NCI-H2227 (cell line): ENCODE measurements around the gene CSTA.
A peak's percentile ranks its signal among the peaks of the same experiment; 100 is the strongest.

ENCODE experiments used
- DNase-seq: peaks from one replicate; lab custom pipeline; 2025; ENCODE audit not compliant: unreplicated experiment; lab: John Stamatoyannopoulos, UW

CSTA gene

GRCh38 chr3:122324871-122325323 is at the start of gene CSTA:
TSS of gene CSTA (plus strand) at chr3:122325248. CDS start at chr3:122325293, 45 bp downstream.
- DNase-seq: no peak

DNA sequence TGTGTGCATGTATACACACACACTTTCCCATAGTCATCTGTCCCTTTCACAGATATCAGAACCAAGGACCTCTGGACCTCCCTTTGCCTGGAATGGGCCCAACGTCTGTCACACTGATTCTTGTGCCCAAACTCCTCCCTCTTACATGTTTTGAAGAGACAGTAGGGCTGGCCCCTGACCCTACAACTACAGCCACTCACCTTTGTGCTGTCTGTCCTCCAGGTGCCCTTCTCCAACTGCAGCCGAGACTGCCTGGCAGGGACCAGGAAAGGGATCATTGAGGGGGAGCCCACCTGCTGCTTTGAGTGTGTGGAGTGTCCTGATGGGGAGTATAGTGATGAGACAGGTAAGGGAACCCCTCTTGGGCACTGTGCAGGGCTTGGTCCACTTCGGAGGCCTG is 43.2 kb upstream of the CSTA start:
- no peak for DNase-seq

DNA sequence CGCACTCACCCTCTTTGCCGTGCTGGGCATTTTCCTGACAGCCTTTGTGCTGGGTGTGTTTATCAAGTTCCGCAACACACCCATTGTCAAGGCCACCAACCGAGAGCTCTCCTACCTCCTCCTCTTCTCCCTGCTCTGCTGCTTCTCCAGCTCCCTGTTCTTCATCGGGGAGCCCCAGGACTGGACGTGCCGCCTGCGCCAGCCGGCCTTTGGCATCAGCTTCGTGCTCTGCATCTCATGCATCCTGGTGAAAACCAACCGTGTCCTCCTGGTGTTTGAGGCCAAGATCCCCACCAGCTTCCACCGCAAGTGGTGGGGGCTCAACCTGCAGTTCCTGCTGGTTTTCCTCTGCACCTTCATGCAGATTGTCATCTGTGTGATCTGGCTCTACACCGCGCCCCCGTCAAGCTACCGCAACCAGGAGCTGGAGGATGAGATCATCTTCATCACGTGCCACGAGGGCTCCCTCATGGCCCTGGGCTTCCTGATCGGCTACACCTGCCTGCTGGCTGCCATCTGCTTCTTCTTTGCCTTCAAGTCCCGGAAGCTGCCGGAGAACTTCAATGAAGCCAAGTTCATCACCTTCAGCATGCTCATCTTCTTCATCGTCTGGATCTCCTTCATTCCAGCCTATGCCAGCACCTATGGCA is 41.1 kb upstream of the CSTA start:
- DNase-seq: no peak

- DNase-seq: no peak
Observed at GRCh38 chr3:122284486-122284885, 40.6 kb upstream of the CSTA start.

- no peak for DNase-seq
Observed at GRCh38 chr3:122294359-122294758, 30.7 kb upstream of the CSTA start.

DNA sequence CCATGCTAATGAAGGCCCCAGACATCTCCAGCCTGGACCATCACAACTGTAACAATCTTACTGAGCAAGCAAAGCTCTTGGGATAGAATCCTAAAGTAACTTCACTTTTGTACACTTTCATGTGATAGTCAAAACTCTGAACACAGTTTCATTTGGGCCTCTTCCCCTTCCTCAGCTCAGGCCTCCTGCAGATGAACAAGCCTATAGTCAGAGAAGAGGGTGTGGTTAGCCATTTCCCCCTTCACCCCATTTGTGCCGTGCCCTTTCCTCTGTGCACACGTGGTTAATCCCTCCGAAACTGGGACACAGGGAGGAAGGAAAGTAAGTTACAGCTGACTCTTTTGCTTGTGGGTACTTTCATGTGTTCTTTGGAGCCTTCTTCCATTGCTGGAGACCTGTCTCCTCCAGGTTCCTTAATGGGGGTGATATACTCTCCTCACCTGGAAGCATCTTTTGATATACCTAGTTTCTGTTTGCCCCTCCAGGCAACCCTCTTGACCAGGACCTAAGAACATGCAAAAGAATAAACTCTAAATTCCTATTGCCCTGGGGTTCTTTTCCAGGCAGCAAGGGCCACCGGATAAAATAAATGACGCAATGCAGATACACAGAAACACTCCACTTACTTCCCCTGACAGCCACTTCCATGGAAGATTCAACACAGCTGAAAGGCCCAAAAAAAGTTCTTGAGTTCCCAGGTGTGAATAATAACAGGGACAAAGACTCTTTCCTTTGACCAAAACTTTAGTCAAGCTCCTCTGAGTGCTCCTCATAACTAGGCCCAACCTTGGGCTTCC is 29.6 kb upstream of the CSTA start:
- DNase-seq: no peak

- no peak for DNase-seq
Observed at GRCh38 chr3:122298239-122298638, 26.8 kb upstream of the CSTA start.

- DNase-seq: no peak
Observed at GRCh38 chr3:122299215-122299614, 25.8 kb upstream of the CSTA start.

DNA sequence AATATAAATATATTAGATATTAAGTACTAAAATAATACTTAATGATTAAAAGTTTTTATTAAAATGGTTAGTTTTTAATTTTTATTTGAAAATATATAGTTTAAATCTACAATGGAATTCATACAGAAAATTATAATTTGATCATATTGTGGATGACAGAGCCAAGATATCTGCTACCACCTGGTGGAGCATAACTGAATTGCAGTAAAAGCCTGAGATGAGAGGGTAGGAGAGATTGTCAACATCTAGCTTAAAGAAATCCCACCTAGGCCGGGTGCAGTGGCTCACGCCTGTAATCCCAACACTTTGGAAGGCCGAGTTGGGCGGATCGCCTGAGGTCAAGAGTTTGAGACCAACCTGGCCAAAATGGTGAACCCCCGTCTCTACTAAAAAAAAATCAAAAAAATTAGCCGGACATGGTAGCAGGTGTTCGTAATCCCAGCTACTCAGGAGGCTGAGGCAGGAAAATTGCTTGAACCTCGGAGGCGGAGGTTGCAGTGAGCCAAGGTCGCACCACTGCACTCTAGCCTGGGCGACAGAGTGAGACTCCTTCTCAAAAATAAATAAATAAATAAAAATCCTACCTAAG is 25.1 kb upstream of the CSTA start:
- DNase-seq: peak; percentile 3

- no peak for DNase-seq
Observed at GRCh38 chr3:122301063-122301462, 24.0 kb upstream of the CSTA start.

DNA sequence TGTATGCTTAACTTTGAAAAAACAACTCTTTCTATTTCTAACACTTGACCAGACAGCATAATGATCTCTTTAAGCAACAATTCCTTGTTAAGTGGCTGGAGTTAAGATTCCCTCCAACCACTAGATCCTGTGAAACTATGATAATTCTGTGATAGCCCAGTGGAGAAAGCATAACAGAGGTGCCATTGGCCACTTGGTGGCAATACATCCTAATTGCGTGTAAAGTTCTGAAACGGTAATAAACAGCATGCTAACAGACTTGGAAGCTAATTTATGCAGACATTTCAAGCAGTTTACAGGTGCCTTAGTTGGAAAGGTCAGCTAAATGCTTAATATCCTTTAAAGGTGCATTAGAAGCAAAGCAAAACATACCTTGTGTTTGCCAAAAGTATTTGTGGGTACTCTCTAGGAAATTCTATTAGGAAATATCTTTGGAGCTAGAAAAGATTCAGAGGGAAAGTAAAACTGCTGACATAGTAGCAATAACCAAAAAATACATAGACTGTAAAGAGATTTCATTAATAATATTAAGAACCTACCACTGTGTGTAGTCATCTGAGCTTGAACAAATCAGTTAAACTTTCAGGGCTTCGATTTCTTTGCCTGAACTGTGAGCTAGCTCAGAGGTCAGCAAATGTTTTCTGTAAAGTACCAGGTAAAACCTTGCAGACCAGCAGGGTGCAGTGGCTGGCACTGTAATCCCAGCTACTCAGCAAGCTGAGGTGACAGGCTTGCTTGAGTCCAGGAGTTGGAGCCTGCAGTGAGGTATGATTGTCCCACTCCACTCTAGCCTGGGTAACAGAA is 19.0 kb upstream of the CSTA start:
- no peak for DNase-seq

DNA sequence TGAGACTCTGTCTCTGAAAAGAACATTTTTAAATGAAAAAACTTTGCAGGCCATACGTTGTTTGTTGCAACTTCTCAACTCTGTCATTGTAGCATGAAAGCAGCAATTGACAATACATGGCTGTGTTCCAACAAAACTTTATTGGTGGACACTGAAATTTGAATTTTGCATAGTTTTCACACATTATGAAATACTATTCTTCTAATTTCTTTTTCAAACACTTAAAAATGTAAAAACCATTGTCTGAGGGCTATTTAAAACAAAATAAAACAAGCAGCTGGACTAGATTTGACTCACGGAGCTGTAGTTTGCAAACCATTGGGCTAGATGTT is 18.5 kb upstream of the CSTA start:
- DNase-seq: no peak

GRCh38 chr3:122307094-122307687 is 17.9 kb upstream of the CSTA start:
- DNase-seq: no peak

GRCh38 chr3:122307976-122308375 is 17.1 kb upstream of the CSTA start:
- DNase-seq: no peak

- no peak for DNase-seq
Observed at GRCh38 chr3:122310361-122310760, 14.7 kb upstream of the CSTA start.

DNA sequence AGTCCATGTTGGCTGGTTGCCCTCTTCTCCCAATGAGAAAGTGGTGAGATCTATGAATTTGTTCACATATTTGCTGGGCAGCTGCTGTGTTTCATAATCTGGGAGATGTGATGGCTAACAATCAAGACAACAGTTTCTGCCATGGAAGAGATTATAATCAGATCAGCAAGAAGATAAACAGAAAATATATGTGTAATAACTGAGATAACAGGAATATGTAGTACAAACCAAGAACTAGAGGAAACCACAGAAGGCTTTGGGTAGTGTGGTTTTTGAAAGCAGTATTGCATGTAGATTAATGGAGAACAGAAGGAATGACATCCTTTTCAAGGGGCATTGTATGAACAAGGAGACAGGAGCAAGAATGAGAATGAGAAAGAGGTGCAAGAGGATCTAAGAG is 12.2 kb upstream of the CSTA start:
- no peak for DNase-seq

GRCh38 chr3:122313281-122313680 is 11.8 kb upstream of the CSTA start:
- DNase-seq: no peak

GRCh38 chr3:122314228-122314876 is 10.7 kb upstream of the CSTA start:
- no peak for DNase-seq

GRCh38 chr3:122315619-122316018 is 9.4 kb upstream of the CSTA start:
- no peak for DNase-seq

- no peak for DNase-seq
Observed at GRCh38 chr3:122316368-122316767, 8.7 kb upstream of the CSTA start.

GRCh38 chr3:122318620-122319019 is 6.4 kb upstream of the CSTA start:
- no peak for DNase-seq
